Measurements from ENCODE around the gene DCAF12L1.

- no peak for TF ChIP-seq ZNF561 (tag by site-specific recombination; IDR thresholded peaks at IDR 0.05; ENCODE audit: borderline replicate concordance)
- TF ChIP-seq, protein P1, sequence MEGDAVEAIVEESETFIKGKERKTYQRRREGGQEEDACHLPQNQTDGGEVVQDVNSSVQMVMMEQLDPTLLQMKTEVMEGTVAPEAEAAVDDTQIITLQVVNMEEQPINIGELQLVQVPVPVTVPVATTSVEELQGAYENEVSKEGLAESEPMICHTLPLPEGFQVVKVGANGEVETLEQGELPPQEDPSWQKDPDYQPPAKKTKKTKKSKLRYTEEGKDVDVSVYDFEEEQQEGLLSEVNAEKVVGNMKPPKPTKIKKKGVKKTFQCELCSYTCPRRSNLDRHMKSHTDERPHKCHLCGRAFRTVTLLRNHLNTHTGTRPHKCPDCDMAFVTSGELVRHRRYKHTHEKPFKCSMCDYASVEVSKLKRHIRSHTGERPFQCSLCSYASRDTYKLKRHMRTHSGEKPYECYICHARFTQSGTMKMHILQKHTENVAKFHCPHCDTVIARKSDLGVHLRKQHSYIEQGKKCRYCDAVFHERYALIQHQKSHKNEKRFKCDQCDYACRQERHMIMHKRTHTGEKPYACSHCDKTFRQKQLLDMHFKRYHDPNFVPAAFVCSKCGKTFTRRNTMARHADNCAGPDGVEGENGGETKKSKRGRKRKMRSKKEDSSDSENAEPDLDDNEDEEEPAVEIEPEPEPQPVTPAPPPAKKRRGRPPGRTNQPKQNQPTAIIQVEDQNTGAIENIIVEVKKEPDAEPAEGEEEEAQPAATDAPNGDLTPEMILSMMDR (tag by site-specific recombination; IDR thresholded peaks at IDR 0.05): no peak
Measured at GRCh38 chrX:126557151-126557550, 4.5 kb upstream of the DCAF12L1 start.
